SU-DHL-6 (cell line): ENCODE results near the gene MORC1.

Experiments used
- H2AFZ ChIP-seq: fragments of 200-600 bp; sonication (generic); 2 replicates; pipeline ENCODE4 v1.6.1; 2014; ENCODE audit warnings: low read depth, mild to moderate bottlenecking, moderate library complexity, mixed read lengths, antibody characterized with exemption, low read length; ENCODE audit not compliant: severe bottlenecking
- H3F3A ChIP-seq: fragments of 200-600 bp; shearing (Covaris generic); 2 replicates; pipeline ENCODE4 v1.6.0; 2016; ENCODE audit warnings: antibody characterized with exemption, mild to moderate bottlenecking; ENCODE audit not compliant: insufficient read depth
- H3K27ac ChIP-seq: fragments of 200-600 bp; sonication (generic); 2 replicates; pipeline ENCODE4 v1.5.1; 2016; ENCODE audit warnings: low read depth, mild to moderate bottlenecking, low read length, moderate library complexity, mixed read lengths
- H3K27me3 ChIP-seq: fragments of 200-600 bp; sonication (generic), shearing (Covaris generic); 2 replicates; pipeline ENCODE4 v1.6.0; 2014; ENCODE audit warnings: mild to moderate bottlenecking, low read length
- H3K36me3 ChIP-seq: fragments of 200-600 bp; sonication (generic); 2 replicates; pipeline ENCODE4 v1.6.1; 2014; ENCODE audit warnings: mild to moderate bottlenecking, low read length, mixed read lengths
- H3K4me2 ChIP-seq: fragments of 300-600, 200-600 bp; shearing (Covaris generic), sonication (generic); 2 replicates; pipeline ENCODE4 v1.6.0; 2014; ENCODE audit warnings: low read length, low read depth, mild to moderate bottlenecking; ENCODE audit not compliant: poor library complexity, severe bottlenecking
- H3K4me3 ChIP-seq: fragments of 200-600 bp; sonication (generic); 2 replicates; pipeline ENCODE4 v1.5.1; 2014; ENCODE audit warnings: antibody characterized with exemption, low read length, mild to moderate bottlenecking, mixed read lengths; ENCODE audit not compliant: insufficient read depth, poor library complexity, severe bottlenecking
- H3K79me2 ChIP-seq: fragments of 200-600 bp; sonication (generic); 2 replicates; pipeline ENCODE4 v1.6.1; 2014; ENCODE audit warnings: mild to moderate bottlenecking, low read length, moderate library complexity; ENCODE audit not compliant: insufficient read depth
- H3K9ac ChIP-seq: fragments of 200-600 bp; sonication (generic); 2 replicates; pipeline ENCODE4 v1.7.0; 2014; ENCODE audit warnings: mild to moderate bottlenecking, low read length
- H3K9me2 ChIP-seq: fragments of 200-600 bp; sonication (generic); replicated peaks from 2 replicates; pipeline ENCODE4 v1.6.1; 2014; ENCODE audit warnings: low read length; ENCODE audit not compliant: insufficient read depth
- H3K9me3 ChIP-seq: fragments of 200-600 bp; sonication (generic); 2 replicates; pipeline ENCODE4 v1.6.1; 2014; ENCODE audit warnings: low read length, mixed read lengths; ENCODE audit not compliant: insufficient read depth
- H4K20me1 ChIP-seq: fragments of 200-600 bp; sonication (generic); 2 replicates; pipeline ENCODE4 v1.6.1; 2014; ENCODE audit warnings: low read depth, mild to moderate bottlenecking, antibody characterized with exemption, low read length, moderate library complexity, mixed read lengths
- EZH2phosphoT487 ChIP-seq: fragments of 200-600 bp; sonication (generic), shearing (Covaris generic); conservative IDR thresholded peaks from 2 replicates; pipeline ENCODE4 v1.6.1; 2018; ENCODE audit warnings: mild to moderate bottlenecking, antibody characterized with exemption, low read length, moderate library complexity, mixed read lengths
- TF ChIP-seq, protein P1 (sequence below): fragments of 200-600 bp; sonication (generic); IDR thresholded peaks from one replicate; pipeline ENCODE4 v1.5.1; 2017; ENCODE audit warnings: antibody characterized with exemption, mild to moderate bottlenecking, low read length, moderate library complexity; ENCODE audit not compliant: insufficient read depth, poor library complexity, severe bottlenecking

MORC1 gene

DNA sequence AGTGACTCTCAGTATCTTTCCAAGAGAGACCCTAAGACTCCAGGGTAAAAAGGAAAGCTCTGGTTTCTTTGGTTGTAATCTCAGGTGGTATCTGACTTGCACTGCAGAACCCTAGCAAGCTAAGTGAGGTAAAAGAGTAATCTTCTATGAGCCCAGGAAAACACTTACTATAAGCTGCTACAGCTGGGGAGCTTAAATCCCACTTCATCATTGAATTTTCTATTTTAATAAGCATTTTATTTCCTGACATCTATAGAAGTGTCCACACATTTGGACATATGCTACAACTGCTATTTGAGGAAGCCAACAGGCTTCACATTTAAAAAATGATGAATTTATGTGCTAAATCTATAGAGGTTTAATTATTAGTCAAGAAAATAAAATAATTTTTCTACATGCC lies 91.1 kb downstream of the MORC1 start:
- H3K9ac ChIP-seq: no peak overlapping the region
- H3K27me3 ChIP-seq: 0 out of 2 replicates have a peak, but pooled peaks cover 2% of the 10 kb centered on the region
- no peaks in the 10 kb centered on the region for H3K36me3 ChIP-seq
- H4K20me1 ChIP-seq: no peaks in the 10 kb centered on the region
- H3K79me2 ChIP-seq: no peaks in the 10 kb centered on the region
- TF ChIP-seq, protein P1, sequence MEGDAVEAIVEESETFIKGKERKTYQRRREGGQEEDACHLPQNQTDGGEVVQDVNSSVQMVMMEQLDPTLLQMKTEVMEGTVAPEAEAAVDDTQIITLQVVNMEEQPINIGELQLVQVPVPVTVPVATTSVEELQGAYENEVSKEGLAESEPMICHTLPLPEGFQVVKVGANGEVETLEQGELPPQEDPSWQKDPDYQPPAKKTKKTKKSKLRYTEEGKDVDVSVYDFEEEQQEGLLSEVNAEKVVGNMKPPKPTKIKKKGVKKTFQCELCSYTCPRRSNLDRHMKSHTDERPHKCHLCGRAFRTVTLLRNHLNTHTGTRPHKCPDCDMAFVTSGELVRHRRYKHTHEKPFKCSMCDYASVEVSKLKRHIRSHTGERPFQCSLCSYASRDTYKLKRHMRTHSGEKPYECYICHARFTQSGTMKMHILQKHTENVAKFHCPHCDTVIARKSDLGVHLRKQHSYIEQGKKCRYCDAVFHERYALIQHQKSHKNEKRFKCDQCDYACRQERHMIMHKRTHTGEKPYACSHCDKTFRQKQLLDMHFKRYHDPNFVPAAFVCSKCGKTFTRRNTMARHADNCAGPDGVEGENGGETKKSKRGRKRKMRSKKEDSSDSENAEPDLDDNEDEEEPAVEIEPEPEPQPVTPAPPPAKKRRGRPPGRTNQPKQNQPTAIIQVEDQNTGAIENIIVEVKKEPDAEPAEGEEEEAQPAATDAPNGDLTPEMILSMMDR: no peak
- TF ChIP-seq EZH2phosphoT487: no peak
- H3K4me2 ChIP-seq: no peak overlapping the region
- H3K9me2 ChIP-seq: no peaks in the 10 kb centered on the region
- no peaks in the 10 kb centered on the region for H3K9me3 ChIP-seq
- H3K4me3 ChIP-seq: no peak overlapping the region
- H3F3A ChIP-seq: no peaks in the 10 kb centered on the region
- no peak overlapping the region for H3K27ac ChIP-seq
- H2AFZ ChIP-seq: no peak overlapping the region

- no peak overlapping the region for H3K27ac ChIP-seq
- H2AFZ ChIP-seq: no peak overlapping the region
- no peaks in the 10 kb centered on the region for H3K79me2 ChIP-seq
- H3K4me2 ChIP-seq: no peak overlapping the region
- H3K9me3 ChIP-seq: no peaks in the 10 kb centered on the region
- H3K27me3 ChIP-seq: 0 out of 2 replicates have a peak, but pooled peaks cover 2% of the 10 kb centered on the region
- H3K9ac ChIP-seq: no peak overlapping the region
- no peaks in the 10 kb centered on the region for H4K20me1 ChIP-seq
- no peaks in the 10 kb centered on the region for H3F3A ChIP-seq
- TF ChIP-seq, protein P1: no peak
- TF ChIP-seq EZH2phosphoT487: no peak
- H3K9me2 ChIP-seq: no peaks in the 10 kb centered on the region
- no peak overlapping the region for H3K4me3 ChIP-seq
- H3K36me3 ChIP-seq: no peaks in the 10 kb centered on the region
These were observed 92.0 kb downstream of the MORC1 start for GRCh38 chr3:109025896-109026295.

DNA sequence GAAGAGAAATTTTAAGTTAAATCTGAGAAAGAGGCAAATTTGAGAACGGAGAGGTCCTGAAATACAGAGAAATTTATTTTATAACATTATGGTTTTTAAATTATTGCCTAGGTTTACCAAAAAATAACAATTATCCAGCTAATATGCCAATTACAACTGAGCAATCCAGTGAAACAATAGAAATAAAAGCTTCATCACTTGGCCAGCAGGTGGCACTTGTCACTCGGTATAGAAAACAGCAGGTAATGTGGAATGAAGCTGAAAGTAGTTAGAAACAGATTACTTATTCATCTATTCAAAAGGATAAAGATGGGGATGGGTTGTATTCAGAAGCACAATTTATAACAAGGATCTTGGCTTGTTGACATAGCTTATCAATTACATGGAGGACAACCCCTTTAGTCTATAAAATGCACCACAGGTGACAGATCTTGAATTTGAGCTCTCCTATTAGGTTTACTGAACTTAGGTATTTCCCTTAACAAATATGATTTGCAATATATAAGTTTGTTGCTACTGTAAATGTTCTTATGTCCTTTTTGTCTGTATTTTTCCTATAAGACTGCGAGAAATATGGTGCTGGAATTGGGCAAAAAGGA lies 94.2 kb downstream of the MORC1 start:
- TF ChIP-seq EZH2phosphoT487: no peak
- TF ChIP-seq, protein P1: peak; percentile 61
- H3K79me2 ChIP-seq: no peaks in the 10 kb centered on the region
- H2AFZ ChIP-seq: no peak overlapping the region
- no peaks in the 10 kb centered on the region for H3K9me2 ChIP-seq
- H4K20me1 ChIP-seq: no peaks in the 10 kb centered on the region
- no peak overlapping the region for H3K9ac ChIP-seq
- no peak overlapping the region for H3K4me2 ChIP-seq
- H3F3A ChIP-seq: no peaks in the 10 kb centered on the region
- no peaks in the 10 kb centered on the region for H3K9me3 ChIP-seq
- H3K4me3 ChIP-seq: no peak overlapping the region
- no peaks in the 10 kb centered on the region for H3K36me3 ChIP-seq
- H3K27me3 ChIP-seq: 0 out of 2 replicates have a peak, but pooled peaks cover 2% of the 10 kb centered on the region
- no peak overlapping the region for H3K27ac ChIP-seq
